Keratinocyte (primary cell): Measurements from ENCODE around the gene LRRFIP2. TPM values are rescaled to one million over a fixed set of nuclear protein-coding genes. Genes with fewer than 3 reads are reported as not detected.

Experiments used
- DNase-seq: peaks from one replicate; pipeline ENCODE4 v3.0.0-alpha.2; 2011; ENCODE audit warnings: low read depth, missing footprints, low spot score
- FAIRE-seq: peaks from 2 replicates; lab custom pipeline; 2011; peaks lifted over from hg19 to GRCh38; lab: Jason Lieb, UNC
- H2AFZ ChIP-seq: 2 replicates; pipeline ENCODE4 v1.6.0; 2012; ENCODE audit warnings: low read length, control low read depth, inconsistent platforms; ENCODE audit not compliant: control insufficient read depth
- H3K27ac ChIP-seq: 2 replicates; pipeline ENCODE4 v1.5.1; 2011; ENCODE audit warnings: low read length; ENCODE audit not compliant: control insufficient read depth, insufficient read depth
- H3K27me3 ChIP-seq: 3 replicates; pipeline ENCODE4 v1.6.0; 2011; ENCODE audit warnings: low read length; ENCODE audit not compliant: control insufficient read depth, insufficient read depth; ENCODE audit errors: extremely low read depth
- H3K36me3 ChIP-seq, 2 experiments: 2 replicates in 1 of 2; 3 replicates in 1 of 2; pipeline ENCODE4 v1.5.1; 2011; ENCODE audit warnings: low read length in 2 of 2, mild to moderate bottlenecking in 1 of 2; ENCODE audit not compliant: control insufficient read depth in 2 of 2, insufficient read depth in 2 of 2; ENCODE audit errors: extremely low read depth in 1 of 2
- H3K4me1 ChIP-seq: 3 replicates; pipeline ENCODE4 v1.5.1; 2011; ENCODE audit warnings: low read length; ENCODE audit not compliant: control insufficient read depth, insufficient read depth; ENCODE audit errors: extremely low read depth
- H3K4me2 ChIP-seq: 3 replicates; pipeline ENCODE4 v1.6.0; 2011; ENCODE audit warnings: low read depth, low read length; ENCODE audit not compliant: control insufficient read depth, insufficient read depth; ENCODE audit errors: extremely low read depth
- H3K4me3 ChIP-seq, 3 experiments: fragments of 200-600 bp in 1 of 3; sonication (generic) in 1 of 3; 2 replicates in 2 of 3; 3 replicates in 1 of 3; pipeline ENCODE4 v1.5.1; 2011 to 2016; ENCODE audit warnings: low read length in 3 of 3, mild to moderate bottlenecking in 3 of 3, control low read depth in 2 of 3, inconsistent platforms in 1 of 3, low read depth in 1 of 3, mixed read lengths in 1 of 3, mixed run types in 1 of 3, moderate library complexity in 1 of 3; ENCODE audit not compliant: control insufficient read depth in 2 of 3, insufficient read depth in 2 of 3; ENCODE audit errors: extremely low read depth in 1 of 3
- H3K79me2 ChIP-seq: 2 replicates; pipeline ENCODE4 v1.6.0; 2012; ENCODE audit warnings: low read length; ENCODE audit not compliant: control insufficient read depth, insufficient read depth
- H3K9ac ChIP-seq: 3 replicates; pipeline ENCODE4 v1.6.0; 2011; ENCODE audit warnings: low read length; ENCODE audit not compliant: control insufficient read depth, insufficient read depth; ENCODE audit errors: extremely low read depth
- H3K9me1 ChIP-seq: 3 replicates; pipeline ENCODE4 v1.6.0; 2011; ENCODE audit warnings: low read length; ENCODE audit not compliant: control insufficient read depth, insufficient read depth; ENCODE audit errors: extremely low read depth
- H3K9me3 ChIP-seq: 2 replicates; pipeline ENCODE4 v1.5.1; 2012; ENCODE audit warnings: low read depth, low read length; ENCODE audit not compliant: control insufficient read depth
- H4K20me1 ChIP-seq: 3 replicates; pipeline ENCODE4 v1.6.0; 2011; ENCODE audit warnings: low read length; ENCODE audit not compliant: control insufficient read depth, insufficient read depth; ENCODE audit errors: extremely low read depth
- CTCF ChIP-seq, 3 experiments: IDR thresholded peaks in 1 of 3; conservative IDR thresholded peaks in 1 of 3; optimal IDR thresholded peaks in 1 of 3; 2 replicates in 2 of 3; 3 replicates in 1 of 3; pipeline versions ENCODE3 to v1.5.1; 2011; ENCODE audit warnings: low read length in 3 of 3, mild to moderate bottlenecking in 3 of 3, moderate library complexity in 2 of 3, control low read depth in 1 of 3, inconsistent platforms in 1 of 3; ENCODE audit not compliant: insufficient read depth in 2 of 3; ENCODE audit errors: extremely low read depth in 1 of 3
- EZH2 ChIP-seq: IDR thresholded peaks from one replicate; pipeline ENCODE4 v1.6.1; 2012; ENCODE audit warnings: inconsistent platforms, mild to moderate bottlenecking, low read length, moderate library complexity
- dilution Hi-C: fragments of 300-500 bp; cut with MboI; formaldehyde crosslinking; loops from one replicate; pipeline ENCODE4 v1.7.0; 2020; ENCODE audit warnings: low sequenced_read_pairs; ENCODE audit not compliant: extremely low pct_ligation_motif_present
- polyA plus RNA-seq, 5 experiments: library from polyadenylated mRNA; depleted of rRNA in 3 of 5; stranded (reverse) in 3 of 5; stranded (forward) in 1 of 5; unstranded in 1 of 5; fragments of >200 nt; gene quantifications; 1 replicate in 1 of 5; 2 replicates in 3 of 5; 3 replicates in 1 of 5; pipeline versions ENCODE4 v1.2.1 to v1.2.3, GENCODE V29; 2011 to 2012; ENCODE audit warnings: missing spikeins in 2 of 5, low read depth in 1 of 5, low replicate concordance in 1 of 5

Gene LRRFIP2
- polyA plus RNA-seq, 1 donor (not counting 4 experiments of a cell fraction or from before 2014, with no cell fraction given), result 70.3 TPM

DNA sequence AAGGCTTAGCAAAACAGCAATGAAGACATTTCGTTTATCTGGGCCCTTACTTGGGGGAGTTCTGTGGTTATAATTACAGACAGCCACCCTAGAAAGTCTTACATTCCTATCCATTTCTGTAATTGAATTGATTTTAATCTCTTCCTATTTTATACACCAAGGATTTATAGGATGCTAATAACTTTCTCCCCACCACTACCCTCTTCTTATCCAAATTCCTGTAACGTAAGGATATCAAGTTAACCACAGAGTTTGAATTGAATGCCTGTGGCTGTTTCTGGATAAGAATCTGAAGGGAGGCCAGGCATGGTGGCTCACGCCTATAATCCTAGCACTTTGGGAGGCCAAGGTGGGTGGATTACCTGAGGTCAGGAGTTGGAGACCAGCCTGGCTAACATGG lies 102.5 kb downstream of the LRRFIP2 start:
- Histone ChIP-seq H3K4me1 (no peaks in the 10 kb centered on the region), H3K4me2 (no peak overlapping the region), H3K79me2 (no peaks in the 10 kb centered on the region), H4K20me1 (no peaks in the 10 kb centered on the region), H3K36me3 (peaks cover 17 to 26% of the 10 kb centered on the region in 2 experiments), H3K4me3 (no peak overlapping the region), H3K9me1 (no peaks in the 10 kb centered on the region), H3K9me3 (no peaks in the 10 kb centered on the region), H3K27me3 (no peaks in the 10 kb centered on the region), H3K27ac (no peak overlapping the region), H3K9ac (no peak overlapping the region), H2AFZ (no peak overlapping the region)
- TF ChIP-seq CTCF (optimal IDR thresholded peaks at IDR 0.05 in 1 of 3, IDR thresholded peaks at IDR 0.05 in 1 of 3, conservative IDR thresholded peaks at IDR 0.05 in 1 of 3; ENCODE audit: extremely low read depth in 1 of 3, insufficient read depth in 2 of 3, low read length in 3 of 3), result no peak
- TF ChIP-seq EZH2, result no peak
- FAIRE-seq (no peak), DNase-seq (no peak)
- dilution Hi-C loops, result no loop called here

DNA sequence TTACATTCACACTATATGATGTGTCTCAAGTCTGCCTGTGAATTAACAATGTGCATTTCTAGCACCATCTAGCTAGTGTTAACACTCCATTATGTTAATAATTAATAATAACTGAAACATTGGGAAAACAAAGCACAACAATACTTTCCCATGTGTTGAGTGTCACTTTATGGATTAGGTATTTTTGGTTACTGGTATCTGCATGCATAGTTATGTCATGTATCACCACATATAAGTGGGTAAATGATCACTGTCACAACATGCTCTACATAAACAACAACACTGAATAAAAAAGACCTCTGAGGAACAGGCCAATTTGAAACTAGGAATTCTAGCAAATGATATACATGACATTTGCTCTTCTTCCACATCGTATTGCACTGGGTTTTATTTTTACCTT lies 106.4 kb downstream of the LRRFIP2 start:
- Histone ChIP-seq H3K79me2 (no peaks in the 10 kb centered on the region), H3K36me3 (peaks cover 28 to 30% of the 10 kb centered on the region in 2 experiments), H3K4me2 (no peak overlapping the region), H3K27me3 (no peaks in the 10 kb centered on the region), H2AFZ (no peak overlapping the region), H3K4me3 (no peak overlapping the region), H3K9ac (no peak overlapping the region), H3K27ac (no peak overlapping the region), H3K4me1 (no peaks in the 10 kb centered on the region), H3K9me1 (no peaks in the 10 kb centered on the region), H4K20me1 (no peaks in the 10 kb centered on the region), H3K9me3 (no peaks in the 10 kb centered on the region)
- DNase-seq (no peak), FAIRE-seq (no peak)
- TF ChIP-seq CTCF (optimal IDR thresholded peaks at IDR 0.05 in 1 of 3, IDR thresholded peaks at IDR 0.05 in 1 of 3, conservative IDR thresholded peaks at IDR 0.05 in 1 of 3; ENCODE audit: extremely low read depth in 1 of 3, insufficient read depth in 2 of 3, low read length in 3 of 3) (no peak), EZH2 (no peak)
- dilution Hi-C loops, result no loop called here
